HepG2 (cell line): ENCODE data around the gene PKNOX2. TPM values are rescaled to one million over a fixed set of nuclear protein-coding genes. Genes with fewer than 3 reads are reported as not detected.

Experiments used
- ATAC-seq: fragments of 200-7000 bp; cut with Tn5 transposase; 3 replicates; pipeline ENCODE4 v1.9.1; 2020; ENCODE audit warnings: mild to moderate bottlenecking, moderate library complexity
- BruUV-seq: library from RNA; stranded (reverse); fragments of 400-500 nt; replicated peaks from 2 replicates; lab custom pipeline; 2021; lab: Mats Ljungman, UMichigan
- CTCF ChIA-PET: fragments of 300-600 bp; formaldehyde crosslinking; extraction: SDS; loops from one replicate; lab custom pipeline; 2021; ENCODE audit warnings: low total read pairs, inconsistent platforms, low intra/inter-chr PET ratio; lab: Yijun Ruan, JAX
- POLR2A ChIA-PET: fragments of 350-600 bp; sonication (Branson Sonifier 250); formaldehyde crosslinking; loops from one replicate; lab custom pipeline; 2020; ENCODE audit warnings: antibody characterized with exemption, inconsistent platforms; lab: Yijun Ruan, JAX
- DNase-seq: peaks from one replicate; pipeline ENCODE4 v3.0.0-alpha.2; 2015; ENCODE audit warnings: low spot score
- FAIRE-seq: peaks from 3 replicates; lab custom pipeline; 2011; peaks lifted over from hg19 to GRCh38; lab: Jason Lieb, UNC
- H2AFZ ChIP-seq: one replicate; pipeline ENCODE4 v1.6.1; 2011; ENCODE audit warnings: low read length, inconsistent platforms
- H3K27ac ChIP-seq: fragments of 300-600 bp; 3 replicates; pipeline ENCODE4 v1.8.0; 2011; ENCODE audit warnings: mixed run types, mild to moderate bottlenecking, mixed read lengths, low read length, inconsistent platforms; ENCODE audit not compliant: insufficient read depth; ENCODE audit errors: extremely low read length
- H3K27me3 ChIP-seq, 2 experiments: fragments of 200-600 bp in 1 of 2; 2 replicates in 1 of 2; 3 replicates in 1 of 2; pipeline versions ENCODE4 v1.6.0 to v1.8.0; 2011; ENCODE audit warnings: low read length in 2 of 2, mild to moderate bottlenecking in 2 of 2, moderate library complexity in 2 of 2, inconsistent platforms in 1 of 2; ENCODE audit not compliant: insufficient read depth in 2 of 2, control insufficient read depth in 1 of 2
- H3K36me3 ChIP-seq, 2 experiments: fragments of 200-600 bp in 1 of 2; replicated peaks in 1 of 2; 2 replicates in 1 of 2; 3 replicates in 1 of 2; pipeline versions ENCODE4 v1.5.1 to v1.8.0; 2011; ENCODE audit warnings: low read length in 2 of 2, inconsistent platforms in 1 of 2; ENCODE audit not compliant: insufficient read depth in 2 of 2, control insufficient read depth in 1 of 2
- H3K4me1 ChIP-seq: 2 replicates; pipeline ENCODE4 v1.5.1; 2012; ENCODE audit warnings: low read length, inconsistent platforms; ENCODE audit not compliant: insufficient read depth
- H3K4me2 ChIP-seq: 2 replicates; pipeline ENCODE4 v1.6.0; 2011; ENCODE audit warnings: low read depth, low read length, inconsistent platforms
- H3K4me3 ChIP-seq, 3 experiments: fragments of 200-600 bp in 1 of 3; sonication (generic), shearing (Covaris generic) in 1 of 3; replicated peaks in 1 of 3; 2 replicates each; pipeline ENCODE4 v1.5.1; 2011 to 2016; ENCODE audit warnings: low read length in 3 of 3, inconsistent platforms in 2 of 3, low read depth in 2 of 3, mild to moderate bottlenecking in 2 of 3, control low read depth in 1 of 3, mixed read lengths in 1 of 3; ENCODE audit not compliant: insufficient read depth in 1 of 3
- H3K79me2 ChIP-seq: one replicate; pipeline ENCODE4 v1.6.1; 2011; ENCODE audit warnings: low read length, inconsistent platforms; ENCODE audit not compliant: insufficient read depth
- H3K9ac ChIP-seq: 2 replicates; pipeline ENCODE4 v1.6.0; 2011; ENCODE audit warnings: mild to moderate bottlenecking, low read depth, low read length, inconsistent platforms; ENCODE audit not compliant: insufficient read depth
- H3K9me3 ChIP-seq: 2 replicates; pipeline ENCODE4 v1.5.1; 2012; ENCODE audit warnings: mild to moderate bottlenecking, low read length
- H4K20me1 ChIP-seq: 2 replicates; pipeline ENCODE4 v1.6.0; 2011; ENCODE audit warnings: inconsistent platforms, mild to moderate bottlenecking, low read length, moderate library complexity; ENCODE audit not compliant: insufficient read depth
- ARHGAP35 ChIP-seq: sonication (generic); formaldehyde crosslinking; IDR thresholded peaks from 2 replicates; pipeline ENCODE4 v1.9.0; 2022; ENCODE audit warnings: mild to moderate bottlenecking, inconsistent platforms, moderate library complexity, missing genetic modification reagents, borderline replicate concordance
- BRCA1 ChIP-seq: sonication (generic); formaldehyde crosslinking; IDR thresholded peaks from 2 replicates; pipeline ENCODE4 v1.4.0; 2020; ENCODE audit warnings: missing genetic modification reagents
- CREB1 ChIP-seq, 2 experiments: fragments of 450-650 bp in 1 of 2; IDR thresholded peaks; 2 replicates each; pipeline ENCODE4 v1.6.1; 2016 to 2017; ENCODE audit warnings: control low read depth in 1 of 2, mild to moderate bottlenecking in 1 of 2, missing compliant biosample characterization in 1 of 2, missing genetic modification characterization in 1 of 2
- FOXO1 ChIP-seq: sonication (generic); formaldehyde crosslinking; IDR thresholded peaks from 2 replicates; pipeline ENCODE4 v1.4.0; 2020; ENCODE audit warnings: missing genetic modification reagents
- SRF ChIP-seq: IDR thresholded peaks from 2 replicates; pipeline ENCODE4 v1.6.1; 2011; ENCODE audit warnings: mild to moderate bottlenecking, low read depth, low read length, moderate library complexity
- ZNF12 ChIP-seq: sonication (generic); formaldehyde crosslinking; IDR thresholded peaks from 2 replicates; pipeline ENCODE4 v1.5.0; 2020; ENCODE audit warnings: missing genetic modification reagents
- ZNF563 ChIP-seq: sonication (generic); formaldehyde crosslinking; IDR thresholded peaks from 2 replicates; pipeline ENCODE4 v1.8.0; 2022; ENCODE audit warnings: mild to moderate bottlenecking, moderate library complexity, missing genetic modification reagents
- ZNF570 ChIP-seq: sonication (generic); formaldehyde crosslinking; IDR thresholded peaks from 2 replicates; pipeline ENCODE4 v1.4.0; 2020; ENCODE audit warnings: mild to moderate bottlenecking, missing genetic modification reagents, borderline replicate concordance
- ZSCAN12 ChIP-seq: sonication (generic); formaldehyde crosslinking; IDR thresholded peaks from 2 replicates; pipeline ENCODE4 v1.9.0; 2021; ENCODE audit warnings: mild to moderate bottlenecking, missing genetic modification reagents
- WGBS: methylation state at CpG from one replicate; pipeline ENCODE4 v1.1.6; 2017; ENCODE audit warnings: low lambda C conversion rate; 5-methylcytosine and 5-hydroxymethylcytosine counted together
- in situ Hi-C: cut with HindIII; loops from 2 replicates; pipeline ENCODE4 v1.10.0; 2017; ENCODE audit warnings: low pct_unique_long_range_greater_than_20kb; ENCODE audit not compliant: extremely low pct_ligation_motif_present
- intact Hi-C: fragments of 100-400 bp; cut with micrococcal nuclease; formaldehyde crosslinking; loops from one replicate; pipeline ENCODE4 v1.10.0; 2022; ENCODE audit not compliant: unreplicated experiment
- polyA plus RNA-seq, 8 experiments: library from polyadenylated mRNA; depleted of rRNA in 3 of 8; stranded (reverse) in 7 of 8; unstranded in 1 of 8; fragments of >200 nt; fragmentation: Illumina TruSeq in 4 of 8; extraction: Trizol in 4 of 8; gene quantifications; 2 replicates each; pipeline versions ENCODE4 v1.2.1 to v1.2.3, GENCODE V29; 2011 to 2016; ENCODE audit warnings: low read depth in 4 of 8, missing spikeins in 1 of 8, mixed read lengths in 1 of 8; ENCODE audit not compliant: insufficient read depth in 1 of 8
- total RNA-seq, 5 experiments: library from RNA; depleted of rRNA; stranded (reverse); fragments of >200 nt; fragmentation: Illumina TruSeq; extraction: Trizol; gene quantifications; 2 replicates each; pipeline ENCODE4 v1.2.3, GENCODE V29; 2016; ENCODE audit warnings: low read depth in 1 of 5
- TF ChIP-seq, protein P1 (sequence below): IDR thresholded peaks from 2 replicates; pipeline ENCODE4 v1.6.1; 2016; ENCODE audit warnings: control low read depth
- TF ChIP-seq, protein P2 (sequence below): sonication (generic); formaldehyde crosslinking; IDR thresholded peaks from 2 replicates; pipeline ENCODE4 v1.4.0; 2020; ENCODE audit warnings: mild to moderate bottlenecking, missing genetic modification reagents

Gene PKNOX2
- total and polyA plus RNA-seq, 2 of the 13 experiments (the other 11 are each of a cell fraction or from before 2014, with no cell fraction given): not detected

- peaks cover 15% of the 10 kb centered on the region for H3K4me1 ChIP-seq
- no peaks in the 10 kb centered on the region for H3K9me3 ChIP-seq
- in situ Hi-C loops: no loop called here
- no peak overlapping the region for H3K4me3 ChIP-seq
- H3K9ac ChIP-seq: no peak overlapping the region
- no peak for FAIRE-seq
- ChIA-PET CTCF (no interaction called here), POLR2A (no interaction called here)
- no TSS peak for BruUV-seq
- no peak overlapping the region for H3K27ac ChIP-seq
- WGBS: 43% methylated on average over 5 of the region's 5 CpGs
- no peaks in the 10 kb centered on the region for H4K20me1 ChIP-seq
- H3K27me3 ChIP-seq: peaks cover 2 to 56% of the 10 kb centered on the region in 2 experiments; a peak in 3 of 5 replicates
- no peak overlapping the region for H3K4me2 ChIP-seq
- no peak for ATAC-seq
- no peaks in the 10 kb centered on the region for H3K79me2 ChIP-seq
- TF ChIP-seq, protein P1, sequence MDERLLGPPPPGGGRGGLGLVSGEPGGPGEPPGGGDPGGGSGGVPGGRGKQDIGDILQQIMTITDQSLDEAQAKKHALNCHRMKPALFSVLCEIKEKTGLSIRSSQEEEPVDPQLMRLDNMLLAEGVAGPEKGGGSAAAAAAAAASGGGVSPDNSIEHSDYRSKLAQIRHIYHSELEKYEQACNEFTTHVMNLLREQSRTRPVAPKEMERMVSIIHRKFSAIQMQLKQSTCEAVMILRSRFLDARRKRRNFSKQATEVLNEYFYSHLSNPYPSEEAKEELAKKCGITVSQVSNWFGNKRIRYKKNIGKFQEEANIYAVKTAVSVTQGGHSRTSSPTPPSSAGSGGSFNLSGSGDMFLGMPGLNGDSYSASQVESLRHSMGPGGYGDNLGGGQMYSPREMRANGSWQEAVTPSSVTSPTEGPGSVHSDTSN (CRISPR knock-in tag): no peak
- TF ChIP-seq FOXO1 (no peak), CREB1 (IDR thresholded peaks at IDR 0.05) (no peak), CREB1 (CRISPR knock-in tag; IDR thresholded peaks at IDR 0.05) (no peak), SRF (no peak), ZSCAN12 (CRISPR knock-in tag) (no peak), ZNF570 (CRISPR knock-in tag) (no peak), ARHGAP35 (CRISPR knock-in tag) (no peak), ZNF563 (CRISPR knock-in tag) (no peak), BRCA1 (CRISPR knock-in tag) (no peak), ZNF12 (no peak)
- TF ChIP-seq, protein P2, sequence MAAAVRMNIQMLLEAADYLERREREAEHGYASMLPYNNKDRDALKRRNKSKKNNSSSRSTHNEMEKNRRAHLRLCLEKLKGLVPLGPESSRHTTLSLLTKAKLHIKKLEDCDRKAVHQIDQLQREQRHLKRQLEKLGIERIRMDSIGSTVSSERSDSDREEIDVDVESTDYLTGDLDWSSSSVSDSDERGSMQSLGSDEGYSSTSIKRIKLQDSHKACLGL: no peak
- no peaks in the 10 kb centered on the region for H3K36me3 ChIP-seq
- DNase-seq: no peak
- no peak overlapping the region for H2AFZ ChIP-seq
- intact Hi-C loops: no loop called here
These were observed 111.5 kb downstream of the PKNOX2 start for GRCh38 chr11:125275905-125276618.
